GM21528 (cell line): ENCODE results near the gene HK1.

Experiments used
- ATAC-seq: cut with Tn5 transposase; IDR thresholded peaks from one replicate; pipeline ENCODE4 v1.9.1; 2021; ENCODE audit warnings: mild to moderate bottlenecking, moderate library complexity; ENCODE audit not compliant: unreplicated experiment, low FRiP score

HK1 gene

DNA sequence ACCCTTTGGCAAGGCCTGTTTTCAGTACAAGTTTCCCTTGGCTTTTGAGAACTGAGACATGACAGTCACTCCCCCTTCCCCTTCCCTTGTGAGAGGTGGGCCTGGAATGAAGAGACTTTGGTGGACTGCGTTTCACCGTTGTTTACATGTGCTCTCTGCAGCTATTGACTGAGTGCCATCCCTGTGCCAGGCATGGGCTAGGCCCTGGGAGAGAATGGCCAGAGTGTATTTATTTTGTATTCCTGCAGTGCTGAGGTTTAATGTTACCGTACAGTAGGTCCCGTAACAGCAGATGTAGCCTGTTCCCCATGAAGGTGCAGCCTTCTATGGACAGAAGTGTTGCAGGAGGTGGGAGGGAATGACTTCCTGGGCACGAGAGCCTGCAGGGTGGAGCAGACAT is 88.4 kb downstream of the HK1 start:
- no peak for ATAC-seq

DNA sequence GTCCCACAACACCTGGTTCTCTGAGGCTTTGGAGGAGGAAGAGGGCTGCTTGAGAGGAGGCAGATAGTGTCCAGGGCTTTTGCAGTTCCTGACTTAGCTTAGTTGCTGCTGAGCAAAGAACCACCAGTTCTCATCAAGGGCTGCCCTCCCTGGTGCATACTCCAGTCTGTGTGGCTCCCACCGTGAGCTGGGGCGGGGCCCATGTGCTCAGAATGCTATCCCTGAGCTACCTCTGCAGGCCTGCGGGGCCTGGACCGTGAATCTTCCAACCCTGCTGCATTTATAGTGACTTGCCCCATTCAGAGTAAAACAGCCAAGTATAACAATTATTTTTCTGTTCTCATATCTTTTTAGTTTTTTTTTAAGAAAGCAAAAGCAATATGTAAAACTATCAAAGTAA is 89.2 kb downstream of the HK1 start:
- no peak for ATAC-seq

DNA sequence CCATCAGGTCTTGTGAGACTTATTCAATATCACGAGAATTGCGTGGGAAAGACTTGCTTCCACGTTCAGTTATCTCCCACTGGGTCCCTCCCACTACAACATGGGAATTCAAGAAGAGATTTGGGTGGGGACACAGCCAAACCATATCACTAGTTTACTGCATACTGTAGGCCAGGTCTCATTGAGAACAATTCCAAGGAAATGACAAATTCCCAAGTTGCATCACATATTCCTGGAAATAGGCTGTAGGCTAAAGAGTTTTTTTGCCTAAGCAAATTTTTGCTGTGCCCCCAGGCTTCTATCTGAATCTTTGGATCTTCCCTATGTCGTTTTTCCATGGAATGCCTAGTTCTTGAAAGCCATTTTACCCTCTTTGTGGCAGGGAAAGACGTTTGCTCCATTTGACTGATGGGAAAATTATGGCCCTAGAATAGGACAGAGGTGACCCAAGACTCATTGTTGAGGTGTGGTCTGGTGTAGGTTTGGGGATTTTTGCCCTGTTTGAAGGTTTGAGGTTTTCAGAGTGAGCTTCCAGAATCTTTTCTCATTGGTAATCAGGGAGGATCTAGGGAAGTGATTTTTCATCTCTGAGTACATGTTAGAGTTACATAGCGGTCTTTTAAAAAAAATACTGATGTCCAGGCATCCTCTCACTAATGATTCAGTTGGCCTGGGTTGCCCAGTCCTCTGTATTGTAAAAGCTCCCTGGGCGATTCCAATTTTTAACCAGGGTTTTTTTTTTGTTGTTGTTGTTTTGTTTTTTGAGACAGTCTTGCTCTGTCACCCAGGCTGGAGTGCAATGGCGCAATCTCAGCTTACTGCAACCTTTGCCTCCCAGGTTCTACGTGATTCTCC is 94.1 kb downstream of the HK1 start:
- ATAC-seq: no peak

DNA sequence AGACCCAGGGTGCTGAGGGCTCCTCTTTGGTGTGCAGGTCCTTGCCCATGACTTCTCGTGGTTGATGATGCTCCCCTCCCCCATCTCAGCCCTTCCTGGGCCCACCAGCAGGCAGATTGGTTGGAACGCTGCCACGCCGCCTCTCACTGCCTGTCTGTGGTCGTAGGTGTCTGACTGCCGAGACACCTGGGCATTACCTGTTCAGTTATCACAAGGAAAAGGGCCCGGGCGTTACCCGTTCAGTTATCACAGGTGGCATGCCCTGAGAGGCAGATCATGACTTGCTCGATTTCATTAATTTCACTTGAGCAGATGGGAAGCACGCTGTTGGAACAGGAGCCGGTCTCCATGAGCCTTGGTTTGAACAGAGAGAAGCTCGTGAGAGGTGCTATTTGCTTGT is 95.9 kb downstream of the HK1 start:
- ATAC-seq: no peak

DNA sequence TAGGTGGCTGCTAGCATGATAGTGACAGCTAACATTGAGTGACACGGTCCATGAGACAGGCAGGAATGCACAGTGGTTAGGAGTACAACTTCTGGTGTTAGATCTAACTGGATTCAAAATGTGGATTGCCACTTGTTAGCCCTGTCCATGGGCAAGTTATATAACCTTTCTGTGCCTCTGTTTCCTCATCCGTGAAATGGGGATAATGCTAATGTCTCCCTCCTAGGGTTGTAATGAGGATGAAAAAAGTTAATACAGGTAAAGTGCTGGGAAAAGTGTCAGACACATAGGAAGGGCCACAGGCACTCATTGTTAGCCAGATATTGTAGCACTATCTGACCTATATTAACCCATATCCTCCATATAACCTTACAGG is 96.6 kb downstream of the HK1 start:
- no peak for ATAC-seq

DNA sequence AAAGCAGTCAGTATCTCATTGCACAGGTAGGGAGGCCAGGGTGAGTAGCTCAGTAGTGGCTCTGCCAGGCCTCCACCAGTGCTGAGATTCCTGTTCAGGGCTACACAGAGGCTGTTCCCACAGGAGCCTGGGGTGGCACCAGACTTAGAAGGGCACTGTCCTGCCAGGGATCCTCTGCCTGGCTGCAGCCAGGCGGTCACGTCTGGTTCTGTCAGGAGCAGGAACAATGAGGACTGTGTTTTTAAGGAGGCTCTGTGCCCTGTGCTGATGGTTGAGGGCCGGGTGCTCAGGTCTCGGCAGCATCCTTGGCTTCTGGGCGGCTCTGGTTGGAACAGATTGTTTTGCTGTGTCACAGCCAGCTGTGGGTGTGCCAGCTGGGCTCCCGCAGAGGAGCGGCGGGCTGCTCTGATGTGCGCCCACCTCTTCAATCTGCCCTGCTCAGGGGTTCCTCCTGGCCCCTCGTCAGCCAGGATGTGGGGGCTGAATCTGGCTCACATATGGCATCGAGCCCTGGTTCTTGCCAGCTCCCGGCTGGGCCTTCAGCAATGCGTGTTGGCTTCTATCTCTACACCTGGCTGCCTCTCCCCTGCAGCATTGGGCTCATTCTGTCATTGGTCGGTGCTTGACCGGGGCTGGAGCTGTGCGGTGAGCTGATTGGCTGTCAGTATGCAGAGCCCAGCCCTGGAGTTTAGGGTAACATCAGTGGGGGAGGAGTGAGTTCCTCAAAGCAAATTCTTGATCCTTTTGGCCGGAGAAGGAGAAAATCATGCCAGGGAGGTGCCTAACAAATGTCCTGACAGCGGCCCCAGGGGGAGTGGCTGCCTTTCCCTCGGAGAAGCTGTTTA is 97.2 kb downstream of the HK1 start:
- no peak for ATAC-seq

DNA sequence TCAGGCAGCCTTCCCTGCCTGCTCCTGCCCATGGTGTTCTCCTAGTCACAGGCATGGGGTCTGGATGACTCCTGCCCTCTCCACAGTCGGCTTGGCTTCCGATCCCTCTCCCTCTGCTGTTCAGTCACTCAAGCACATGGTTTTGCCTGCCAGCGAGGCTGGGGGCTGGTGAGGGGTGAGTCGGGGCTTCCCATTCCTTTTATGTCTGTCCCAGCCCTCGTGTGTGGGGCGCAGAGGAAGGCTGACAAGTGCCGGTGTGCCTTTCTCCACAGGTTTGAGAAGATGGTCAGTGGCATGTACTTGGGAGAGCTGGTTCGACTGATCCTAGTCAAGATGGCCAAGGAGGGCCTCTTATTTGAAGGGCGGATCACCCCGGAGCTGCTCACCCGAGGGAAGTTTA is 98.4 kb downstream of the HK1 start:
- no peak for ATAC-seq

DNA sequence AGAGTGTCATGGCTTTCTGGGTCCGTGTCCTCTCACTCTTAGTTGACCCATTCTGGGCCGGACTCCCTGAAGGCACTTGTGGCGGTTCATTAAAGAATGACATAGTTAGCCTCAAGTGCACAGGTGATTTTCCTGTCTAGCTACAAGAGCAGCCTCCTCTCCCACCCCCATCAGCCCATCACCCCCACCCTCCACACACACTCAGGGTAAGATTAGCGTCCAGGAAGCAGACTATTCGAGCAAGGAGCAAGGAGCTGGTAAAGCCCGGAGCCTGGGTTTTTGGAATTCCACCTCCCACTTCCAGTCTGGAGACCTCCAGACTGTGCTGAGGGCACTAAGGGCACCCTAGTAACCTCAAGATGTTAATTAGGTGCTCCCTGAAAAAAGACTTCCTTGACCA is 98.9 kb downstream of the HK1 start:
- no peak for ATAC-seq

DNA sequence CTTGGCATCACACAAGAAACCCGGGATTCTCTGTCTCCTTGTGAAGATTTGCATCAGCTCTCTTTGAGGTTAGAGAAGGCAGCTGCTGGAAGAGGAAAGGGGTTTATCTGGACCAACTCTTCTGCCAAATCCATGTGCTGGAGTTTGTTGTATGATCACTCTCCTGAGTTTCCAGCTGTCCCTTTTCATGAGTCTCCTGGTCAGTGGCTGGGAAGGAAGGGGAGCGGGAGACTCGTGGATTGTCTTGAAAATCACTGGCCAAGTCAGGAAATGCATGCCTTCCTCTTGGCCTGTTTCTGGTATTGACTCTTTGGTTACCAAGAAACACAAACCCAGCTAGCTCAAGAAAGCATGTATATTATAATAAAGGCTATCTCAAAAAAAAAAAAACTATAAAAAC is 99.6 kb downstream of the HK1 start:
- ATAC-seq: no peak

DNA sequence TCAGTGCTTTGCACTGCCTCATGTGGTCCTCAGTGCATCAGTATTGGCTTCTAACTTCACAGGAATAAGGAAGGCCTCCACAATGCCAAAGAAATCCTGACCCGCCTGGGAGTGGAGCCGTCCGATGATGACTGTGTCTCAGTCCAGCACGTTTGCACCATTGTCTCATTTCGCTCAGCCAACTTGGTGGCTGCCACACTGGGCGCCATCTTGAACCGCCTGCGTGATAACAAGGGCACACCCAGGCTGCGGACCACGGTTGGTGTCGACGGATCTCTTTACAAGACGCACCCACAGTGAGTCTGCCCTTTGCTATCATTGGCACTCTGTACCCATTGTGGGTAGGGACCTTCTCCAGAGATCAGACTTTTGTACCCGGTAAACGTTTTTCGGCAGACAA is 101.5 kb downstream of the HK1 start:
- no peak for ATAC-seq

DNA sequence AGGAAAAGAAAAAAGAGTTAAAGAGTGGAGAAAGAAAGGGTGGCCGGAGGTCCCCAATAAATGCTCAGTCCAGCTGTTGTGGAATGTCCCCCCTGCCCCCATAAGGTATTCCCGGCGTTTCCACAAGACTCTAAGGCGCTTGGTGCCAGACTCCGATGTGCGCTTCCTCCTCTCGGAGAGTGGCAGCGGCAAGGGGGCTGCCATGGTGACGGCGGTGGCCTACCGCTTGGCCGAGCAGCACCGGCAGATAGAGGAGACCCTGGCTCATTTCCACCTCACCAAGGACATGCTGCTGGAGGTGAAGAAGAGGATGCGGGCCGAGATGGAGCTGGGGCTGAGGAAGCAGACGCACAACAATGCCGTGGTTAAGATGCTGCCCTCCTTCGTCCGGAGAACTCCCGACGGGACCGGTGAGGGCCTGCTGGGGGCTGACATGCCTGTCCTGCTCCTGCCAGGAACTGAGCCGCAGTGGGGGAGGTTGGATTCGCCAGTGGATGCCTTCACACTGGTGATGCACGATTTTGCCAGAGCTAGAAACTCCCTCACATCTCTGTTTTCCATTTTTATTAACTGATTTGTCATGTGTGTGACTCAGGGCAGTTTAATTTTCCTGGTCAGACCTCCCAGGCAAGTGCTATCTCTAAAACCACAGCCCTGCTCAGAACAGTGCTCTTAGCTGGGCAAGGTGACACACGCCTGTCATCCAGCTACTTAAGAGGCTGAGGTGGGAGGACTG is 104.3 kb downstream of the HK1 start:
- no peak for ATAC-seq

DNA sequence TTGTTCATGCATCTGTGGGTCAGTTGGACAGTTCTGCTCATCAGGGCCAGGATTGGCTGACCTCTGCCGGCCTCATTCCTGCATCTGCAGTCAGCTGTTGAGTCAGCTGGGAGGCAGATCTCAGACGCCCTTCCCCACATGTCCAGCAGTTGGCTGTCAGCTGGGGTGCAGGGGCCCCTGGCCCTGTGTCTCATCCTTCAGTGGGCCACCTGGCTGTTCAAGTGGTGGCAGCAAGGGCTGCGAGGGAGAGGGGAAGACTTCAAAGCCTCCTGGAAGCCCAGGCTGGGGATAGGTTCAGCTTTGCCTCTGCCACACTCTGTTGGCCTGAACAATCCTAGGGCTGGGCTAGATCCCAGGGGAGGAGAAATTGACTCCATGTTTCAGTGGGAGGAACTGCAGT is 105.3 kb downstream of the HK1 start:
- ATAC-seq: no peak

DNA sequence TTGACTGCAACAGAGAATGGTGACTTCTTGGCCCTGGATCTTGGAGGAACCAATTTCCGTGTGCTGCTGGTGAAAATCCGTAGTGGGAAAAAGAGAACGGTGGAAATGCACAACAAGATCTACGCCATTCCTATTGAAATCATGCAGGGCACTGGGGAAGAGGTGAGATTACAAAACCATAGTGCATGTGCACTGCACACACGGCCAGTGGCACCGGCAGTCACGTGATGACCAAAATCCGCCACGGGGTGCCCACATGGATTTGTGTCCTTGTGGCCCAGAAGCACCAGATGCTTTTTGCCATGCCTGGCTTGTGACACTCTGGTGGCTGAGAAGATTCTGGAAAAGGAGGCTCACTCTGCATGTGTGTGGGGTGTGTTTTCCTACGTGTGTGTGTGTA is 106.0 kb downstream of the HK1 start:
- no peak for ATAC-seq

DNA sequence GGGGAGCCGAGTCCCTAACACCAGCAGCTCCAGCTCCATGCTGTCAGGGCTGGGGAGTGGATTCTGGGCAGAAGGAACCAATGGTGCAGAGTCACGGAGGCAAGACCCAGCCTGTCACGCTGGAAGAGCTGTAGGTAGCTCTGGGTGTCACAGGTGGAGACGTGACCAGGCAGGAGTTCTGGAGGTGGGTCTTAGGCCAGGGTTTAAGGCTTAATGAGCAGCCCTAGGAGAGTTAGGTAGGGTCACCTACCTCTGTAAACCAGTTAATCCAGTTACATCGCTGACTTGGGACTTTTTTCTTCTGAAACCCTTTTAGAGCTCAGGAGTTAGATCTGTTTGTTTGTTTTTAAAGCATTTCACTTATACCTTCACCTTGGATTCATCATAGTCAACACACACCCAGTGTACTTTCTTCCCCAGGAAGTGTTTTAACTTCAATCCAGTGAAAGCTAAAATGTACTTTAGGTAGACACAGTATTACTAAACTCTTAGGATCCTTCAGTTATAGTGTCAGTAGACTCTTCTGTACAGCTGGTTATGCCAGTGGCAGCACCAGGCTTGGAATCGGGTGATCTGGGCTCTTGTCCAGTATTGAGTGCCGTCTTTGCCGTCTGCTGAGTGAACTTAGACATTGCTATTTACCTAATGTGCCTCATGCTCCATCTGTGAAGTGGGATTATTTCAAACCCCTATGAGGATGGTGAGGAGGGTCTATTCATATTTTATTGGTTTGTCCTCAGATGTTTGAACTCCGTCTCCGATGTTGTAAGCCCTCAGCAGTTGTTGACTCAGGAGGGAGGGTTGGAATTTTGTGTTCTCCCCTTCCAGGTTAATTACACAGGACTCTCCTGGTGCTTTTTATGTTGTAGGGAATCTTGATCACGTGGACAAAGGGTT is 107.4 kb downstream of the HK1 start:
- ATAC-seq: no peak

DNA sequence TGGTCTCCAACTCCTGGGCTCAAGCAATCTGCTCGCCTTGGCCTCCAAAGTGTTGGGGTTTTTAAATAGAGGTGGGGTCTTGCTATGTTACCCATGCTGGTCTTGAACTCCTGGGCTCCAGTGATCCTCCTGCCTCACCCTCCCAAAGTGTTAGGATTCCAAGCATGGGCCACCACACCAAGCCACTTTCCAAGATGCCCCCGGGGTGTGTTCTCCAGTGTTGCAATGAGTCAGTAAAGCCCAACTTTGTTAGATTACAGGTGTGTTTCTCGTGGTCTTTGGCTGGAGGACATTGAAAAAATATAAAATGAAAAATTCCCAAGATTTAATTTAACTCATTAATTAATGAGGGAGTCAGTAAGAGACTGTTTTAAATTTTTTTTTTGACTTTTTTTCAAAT is 109.2 kb downstream of the HK1 start:
- no peak for ATAC-seq

DNA sequence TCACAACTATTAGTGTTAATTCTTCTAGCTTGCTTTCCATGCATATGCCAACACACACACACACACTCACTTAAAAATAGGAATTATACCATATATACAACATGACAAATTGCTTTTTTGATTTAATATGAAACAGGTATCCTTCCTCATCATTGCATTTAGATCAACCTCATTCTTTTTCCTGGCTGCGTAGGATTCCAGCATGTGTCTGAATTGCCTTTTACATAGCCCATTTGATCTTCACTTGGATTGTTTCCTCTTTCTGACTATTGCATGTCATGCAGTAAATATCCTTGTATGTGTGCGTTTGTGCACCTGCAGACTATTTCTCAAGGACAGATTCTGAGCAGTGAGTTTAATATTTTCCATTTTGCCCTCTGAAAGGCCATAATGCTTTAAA is 110.2 kb downstream of the HK1 start:
- no peak for ATAC-seq

DNA sequence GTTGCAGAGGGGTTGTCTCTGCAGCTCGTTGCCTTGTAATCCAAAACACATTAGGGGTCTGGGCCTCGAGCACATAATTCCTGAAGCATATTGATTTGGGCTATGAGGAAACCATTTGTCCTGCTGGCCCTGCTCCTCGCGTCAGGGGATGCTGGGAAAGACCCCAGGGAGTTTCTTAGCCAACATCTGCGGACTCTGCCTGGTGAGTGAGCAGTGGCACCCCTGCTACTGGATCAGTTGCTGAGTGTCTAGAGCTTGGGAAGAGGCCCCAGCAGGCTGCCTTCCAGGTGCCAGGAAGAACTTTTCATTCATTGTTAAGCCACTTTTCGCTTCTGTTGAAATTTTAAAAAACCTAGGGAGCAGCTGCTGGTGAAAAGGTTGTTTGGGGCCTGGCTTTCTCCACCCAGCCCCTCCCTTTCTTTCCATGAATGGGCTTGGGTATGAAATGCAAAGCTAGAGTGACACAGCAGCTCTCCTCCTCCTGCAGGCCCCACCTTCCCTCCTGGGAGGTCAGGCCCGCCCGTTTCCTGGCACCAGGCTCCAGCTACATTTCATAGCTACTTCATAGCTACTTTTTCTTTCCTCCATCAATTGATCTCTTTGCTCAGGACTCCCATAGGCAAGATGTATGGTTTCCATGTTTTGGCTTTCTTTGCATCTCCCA is 111.7 kb downstream of the HK1 start:
- no peak for ATAC-seq

DNA sequence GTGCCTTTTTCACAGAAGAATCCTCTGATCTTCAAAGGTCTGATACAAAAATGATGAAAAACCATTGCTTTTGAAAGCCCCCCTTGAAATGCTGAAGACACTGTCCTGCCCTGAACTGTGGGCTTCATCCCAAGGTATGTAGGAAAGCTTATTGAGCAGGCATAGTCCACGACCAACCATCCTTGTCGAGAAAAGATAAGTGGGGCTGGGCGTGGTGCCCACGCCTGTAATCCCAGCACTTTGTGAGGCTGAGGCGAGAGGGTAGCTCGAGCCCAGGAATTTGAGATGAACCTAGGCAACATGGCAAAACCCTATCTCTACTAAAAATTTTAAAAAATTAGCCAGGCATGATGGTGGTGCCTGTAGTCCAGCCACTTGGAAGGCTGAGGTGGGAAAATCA is 112.9 kb downstream of the HK1 start:
- no peak for ATAC-seq

DNA sequence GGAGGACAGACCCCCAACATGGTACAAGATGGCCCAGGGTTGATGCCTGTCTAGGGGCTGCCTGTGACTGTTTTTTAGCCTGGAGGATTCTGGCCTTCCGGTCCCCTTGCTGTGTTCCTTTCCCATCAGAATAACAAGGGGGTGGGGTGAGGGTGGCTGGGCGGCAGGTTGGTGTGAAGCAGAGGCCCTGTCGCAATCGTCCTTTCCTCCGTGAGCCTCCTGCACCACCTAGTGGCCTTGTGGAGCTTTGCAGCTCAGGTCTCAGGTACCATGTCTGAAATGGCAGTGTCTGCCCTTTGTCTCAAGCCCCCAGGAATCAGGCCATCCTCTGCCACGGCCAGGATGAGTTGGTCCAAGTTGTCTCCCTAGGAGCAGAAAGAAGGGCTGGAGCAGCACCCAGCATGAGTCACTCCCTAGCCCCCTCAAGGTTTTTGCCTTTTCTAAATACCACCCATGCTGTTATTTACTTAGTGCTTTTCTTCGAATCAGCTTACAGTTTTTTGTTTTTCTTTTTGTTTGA is 114.2 kb downstream of the HK1 start:
- ATAC-seq: peak; percentile 80

DNA sequence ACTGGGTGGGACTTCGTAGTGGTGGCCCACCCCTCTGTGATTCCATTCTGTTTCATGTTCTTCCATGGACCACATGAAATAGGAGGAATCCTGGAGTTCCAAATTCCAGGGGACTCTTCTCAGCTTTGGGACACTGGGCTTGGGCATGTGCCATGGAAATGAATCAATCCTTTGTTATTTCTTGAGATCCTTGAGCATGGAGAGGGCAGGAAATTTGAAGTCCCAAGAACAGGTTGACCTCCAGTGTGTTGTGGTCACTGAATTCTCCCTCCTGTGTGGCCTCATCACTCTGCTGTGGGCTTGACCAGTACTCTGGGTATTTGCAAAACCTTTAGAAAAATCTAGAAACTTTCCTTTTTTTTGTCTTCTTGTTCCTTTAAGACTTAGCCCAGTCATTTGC is 115.7 kb downstream of the HK1 start:
- ATAC-seq: no peak
